GM12878 (cell line): Measurements from ENCODE around the gene VAV2. TPM values are rescaled to one million over a fixed set of nuclear protein-coding genes. Genes with fewer than 3 reads are reported as not detected.

Source experiments
- ATAC-seq: fragments of 200-7000 bp; cut with Tn5 transposase; 3 replicates; pipeline ENCODE4 v1.9.1; 2020; ENCODE audit warnings: mild to moderate bottlenecking, moderate library complexity
- BruUV-seq: library from RNA; stranded (reverse); fragments of 400-500 nt; replicated peaks from 2 replicates; lab custom pipeline; 2021; lab: Mats Ljungman, UMichigan
- CTCF ChIA-PET: fragments of 300-600 bp; sonication (Branson Sonifier 250); formaldehyde crosslinking; extraction: SDS; loops from one replicate; lab custom pipeline; 2021; ENCODE audit warnings: inconsistent platforms; lab: Yijun Ruan, JAX
- POLR2A ChIA-PET: fragments of 350-600 bp; formaldehyde crosslinking; extraction: SDS; loops from one replicate; lab custom pipeline; 2021; ENCODE audit warnings: inconsistent platforms; lab: Charles Lee
- RAD21 ChIA-PET: fragments of 300-600 bp; sonication (Branson Sonifier 250); formaldehyde crosslinking; loops from one replicate; lab custom pipeline; 2023; ENCODE audit warnings: antibody characterized with exemption; ENCODE audit not compliant: unreplicated experiment; lab: Charles Lee
- SMC1A ChIA-PET: fragments of 300-600 bp; sonication (Branson Sonifier 250); formaldehyde crosslinking; loops from one replicate; lab custom pipeline; 2023; ENCODE audit not compliant: unreplicated experiment, uncharacterized antibody; lab: Charles Lee
- DNase-seq: peaks from one replicate; pipeline ENCODE4 v3.0.0-alpha.2; 2011; ENCODE audit warnings: low read depth, low spot score
- FAIRE-seq: peaks from 3 replicates; lab custom pipeline; 2011; peaks lifted over from hg19 to GRCh38; lab: Jason Lieb, UNC
- H2AFZ ChIP-seq: 2 replicates; pipeline ENCODE4 v1.6.0; 2011; ENCODE audit warnings: low read depth, low read length, control low read depth; ENCODE audit not compliant: control insufficient read depth
- H3K27ac ChIP-seq: 2 replicates; pipeline ENCODE4 v1.5.1; 2011; ENCODE audit warnings: control low read depth; ENCODE audit not compliant: control insufficient read depth, insufficient read depth
- H3K27me3 ChIP-seq, 2 experiments: replicated peaks in 1 of 2; 2 replicates each; pipeline versions ENCODE4 v1.6.0 to v1.6.1; 2011; ENCODE audit warnings: low read length in 1 of 2; ENCODE audit not compliant: control insufficient read depth in 2 of 2, insufficient read depth in 2 of 2
- H3K36me3 ChIP-seq, 2 experiments: 2 replicates each; pipeline ENCODE4 v1.5.1; 2011; ENCODE audit warnings: low read length in 1 of 2; ENCODE audit not compliant: control insufficient read depth in 2 of 2, insufficient read depth in 2 of 2
- H3K4me1 ChIP-seq: 2 replicates; pipeline ENCODE4 v1.6.1; 2011; ENCODE audit warnings: mild to moderate bottlenecking, low read length, moderate library complexity, mixed read lengths; ENCODE audit not compliant: control insufficient read depth, insufficient read depth
- H3K4me2 ChIP-seq: 2 replicates; pipeline ENCODE4 v1.6.0; 2011; ENCODE audit warnings: control low read depth; ENCODE audit not compliant: control insufficient read depth, insufficient read depth
- H3K4me3 ChIP-seq: fragments of 200-600 bp; sonication (generic); 2 replicates; pipeline ENCODE4 v1.5.1; 2016
- H3K79me2 ChIP-seq: 2 replicates; pipeline ENCODE4 v1.6.0; 2011; ENCODE audit warnings: low read length; ENCODE audit not compliant: control insufficient read depth, insufficient read depth
- H3K9ac ChIP-seq: 2 replicates; pipeline ENCODE4 v1.8.0; 2011; ENCODE audit warnings: low read length, control low read depth, mixed read lengths; ENCODE audit not compliant: control insufficient read depth, insufficient read depth
- H3K9me3 ChIP-seq: replicated peaks from 3 replicates; pipeline ENCODE4 v1.5.1; 2011; ENCODE audit warnings: mild to moderate bottlenecking, low read length; ENCODE audit not compliant: control insufficient read depth, insufficient read depth
- H4K20me1 ChIP-seq: 2 replicates; pipeline ENCODE4 v1.6.0; 2011; ENCODE audit not compliant: control insufficient read depth, insufficient read depth
- BMI1 ChIP-seq: fragments of 450-650 bp; IDR thresholded peaks from 2 replicates; pipeline ENCODE4 v1.6.1; 2016; ENCODE audit warnings: mild to moderate bottlenecking, moderate library complexity, borderline replicate concordance
- CHD2 ChIP-seq: IDR thresholded peaks from 2 replicates; pipeline ENCODE4 v1.6.1; 2011; ENCODE audit warnings: low read depth, low read length, improper control_type of control experiment, borderline replicate concordance
- E4F1 ChIP-seq: fragments of 450-650 bp; IDR thresholded peaks from 2 replicates; pipeline ENCODE4 v1.6.1; 2018; ENCODE audit warnings: borderline replicate concordance, mild to moderate bottlenecking; ENCODE audit not compliant: partially characterized antibody
- HDAC6 ChIP-seq: fragments of 200-600 bp; sonication (generic); IDR thresholded peaks from one replicate; pipeline ENCODE4 v1.8.0; 2017; ENCODE audit warnings: antibody characterized with exemption; ENCODE audit not compliant: unreplicated experiment
- IKZF2 ChIP-seq, 2 experiments: fragments of 450-650 bp; IDR thresholded peaks; 2 replicates each; pipeline ENCODE4 v1.6.1; 2017; ENCODE audit warnings: mild to moderate bottlenecking in 2 of 2, moderate library complexity in 2 of 2
- STAT1 ChIP-seq: fragments of 450-650 bp; conservative IDR thresholded peaks from 2 replicates; pipeline ENCODE4 v1.6.1; 2014; ENCODE audit warnings: antibody characterized with exemption, mild to moderate bottlenecking
- WGBS: methylation state at CpG from one replicate; pipeline ENCODE4 v1.1.6; 2016; ENCODE audit warnings: low lambda C conversion rate; ENCODE audit not compliant: insufficient replicate concordance, insufficient coverage; ENCODE audit errors: missing lambda C conversion rate; 5-methylcytosine and 5-hydroxymethylcytosine counted together
- in situ Hi-C: fragments of 300-500 bp; cut with MboI; formaldehyde crosslinking; loops from 9 replicates; pipeline ENCODE4 v1.14.3; 2018; ENCODE audit warnings: mixed read lengths
- intact Hi-C: fragments of 100-400 bp; cut with micrococcal nuclease; formaldehyde crosslinking; loops from one replicate; pipeline ENCODE4 v1.14.2; 2022; ENCODE audit not compliant: unreplicated experiment
- polyA plus RNA-seq, 11 experiments: library from polyadenylated mRNA; depleted of rRNA in 4 of 11; unstranded in 6 of 11; stranded (reverse) in 5 of 11; fragments of >200 nt; fragmentation: Nextera tagmentation in 4 of 11; fragmentation: Illumina TruSeq in 1 of 11; extraction: Ambion mirVana in 4 of 11; extraction: Trizol in 1 of 11; gene quantifications; 1 replicate in 1 of 11; 2 replicates in 10 of 11; pipeline versions ENCODE4 v1.2.1 to v1.2.3, GENCODE V29; 2011 to 2016; ENCODE audit warnings: inconsistent platforms in 2 of 11, missing spikeins in 2 of 11, low read depth in 1 of 11
- total RNA-seq, 4 experiments: library from RNA; depleted of rRNA in 3 of 4; stranded (reverse); fragments of >200 nt in 3 of 4; fragmentation: Illumina TruSeq in 1 of 4; extraction: Trizol in 1 of 4; gene quantifications; 2 replicates each; pipeline versions ENCODE4 v1.2.1 to v1.2.3, GENCODE V29; 2013 to 2021
- TF ChIP-seq, protein P1 (sequence below): IDR thresholded peaks from 2 replicates; pipeline ENCODE4 v1.6.1; 2011; ENCODE audit warnings: low read depth, mild to moderate bottlenecking, low read length, moderate library complexity, borderline replicate concordance; ENCODE audit errors: extremely low read depth
- TF ChIP-seq, protein P2 (sequence below): fragments of 450-650 bp; IDR thresholded peaks from 2 replicates; pipeline ENCODE4 v1.6.1; 2017; ENCODE audit warnings: borderline replicate concordance

VAV2 gene
- total and polyA plus RNA-seq, 10 of the 15 experiments (the other 5 are each of a cell fraction or from before 2014, with no cell fraction given): 0.13 to 43.9 (median 16.9) TPM

- Histone ChIP-seq H3K27me3 (no peaks in the 10 kb centered on the region), H3K9me3 (no peaks in the 10 kb centered on the region), H3K4me3 (no peak overlapping the region), H3K9ac (no peak overlapping the region), H3K4me1 (no peaks in the 10 kb centered on the region), H2AFZ (no peak overlapping the region), H4K20me1 (no peaks in the 10 kb centered on the region), H3K36me3 (peaks cover 0 to 6% of the 10 kb centered on the region in 2 experiments; a peak in 3 of 4 replicates), H3K4me2 (no peak overlapping the region), H3K79me2 (peaks cover 2% of the 10 kb centered on the region), H3K27ac (no peak overlapping the region)
- FAIRE-seq (no peak), ATAC-seq (no peak), DNase-seq (no peak)
- ChIA-PET RAD21 (no interaction called here), POLR2A (no interaction called here), SMC1A (no interaction called here), CTCF (no interaction called here)
- in situ Hi-C loops (no loop called here), intact Hi-C loops (no loop called here)
- no TSS peak for BruUV-seq
- TF ChIP-seq HDAC6 (no peak), IKZF2 (IDR thresholded peaks at IDR 0.05) (no peak), BMI1 (no peak), E4F1 (no peak), STAT1 (no peak), CHD2 (no peak)
- TF ChIP-seq, protein P1, sequence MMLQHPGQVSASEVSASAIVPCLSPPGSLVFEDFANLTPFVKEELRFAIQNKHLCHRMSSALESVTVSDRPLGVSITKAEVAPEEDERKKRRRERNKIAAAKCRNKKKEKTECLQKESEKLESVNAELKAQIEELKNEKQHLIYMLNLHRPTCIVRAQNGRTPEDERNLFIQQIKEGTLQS: no peak
- TF ChIP-seq, protein P2, sequence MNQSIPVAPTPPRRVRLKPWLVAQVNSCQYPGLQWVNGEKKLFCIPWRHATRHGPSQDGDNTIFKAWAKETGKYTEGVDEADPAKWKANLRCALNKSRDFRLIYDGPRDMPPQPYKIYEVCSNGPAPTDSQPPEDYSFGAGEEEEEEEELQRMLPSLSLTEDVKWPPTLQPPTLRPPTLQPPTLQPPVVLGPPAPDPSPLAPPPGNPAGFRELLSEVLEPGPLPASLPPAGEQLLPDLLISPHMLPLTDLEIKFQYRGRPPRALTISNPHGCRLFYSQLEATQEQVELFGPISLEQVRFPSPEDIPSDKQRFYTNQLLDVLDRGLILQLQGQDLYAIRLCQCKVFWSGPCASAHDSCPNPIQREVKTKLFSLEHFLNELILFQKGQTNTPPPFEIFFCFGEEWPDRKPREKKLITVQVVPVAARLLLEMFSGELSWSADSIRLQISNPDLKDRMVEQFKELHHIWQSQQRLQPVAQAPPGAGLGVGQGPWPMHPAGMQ: no peak
- WGBS: 80% methylated on average over 17 of the region's 19 CpGs
Observed at GRCh38 chr9:133843751-133844397, 148.2 kb downstream of the VAV2 start.
